Measurements from ENCODE around the gene CC2D2A. TPM values are rescaled to one million over a fixed set of nuclear protein-coding genes. Genes with fewer than 3 reads are reported as not detected.

Gene CC2D2A
- total RNA-seq, 1 donor from 2014 or later = 14.0 TPM

- H3K36me3 ChIP-seq (ENCODE audit: insufficient read depth, low read length) = peaks cover 25% of the 10 kb centered on the region
- H3K9me3 Mint-ChIP-seq (ENCODE audit: unreplicated experiment) = peaks cover 2% of the 10 kb centered on the region
- H3K36me3 Mint-ChIP-seq (ENCODE audit: low read depth, unreplicated experiment) = peaks cover 26% of the 10 kb centered on the region
These were observed 130.5 kb downstream of the CC2D2A start for GRCh38 chr4:15600176-15600575.

GRCh38 chr4:15601862-15602261 is 132.2 kb downstream of the CC2D2A start:
- no peaks in the 10 kb centered on the region for H3K9me3 ChIP-seq (ENCODE audit: insufficient read depth, low read depth, low read length)
- no peak overlapping the region for H3K27ac Mint-ChIP-seq (ENCODE audit: unreplicated experiment)
- no peaks in the 10 kb centered on the region for H4K20me1 ChIP-seq (ENCODE audit: insufficient read depth, low read length)
- no peak overlapping the region for H3K9ac ChIP-seq (ENCODE audit: low read length)
- no peak overlapping the region for H3K4me3 Mint-ChIP-seq (ENCODE audit: unreplicated experiment)
- H3K9me3 Mint-ChIP-seq (ENCODE audit: unreplicated experiment) = peaks cover 2% of the 10 kb centered on the region
- H3K27me3 Mint-ChIP-seq (ENCODE audit: low read depth, unreplicated experiment) = no peaks in the 10 kb centered on the region
- H3K79me2 ChIP-seq (ENCODE audit: insufficient read depth, low read length) = no peaks in the 10 kb centered on the region
- no peaks in the 10 kb centered on the region for H3K27me3 ChIP-seq (ENCODE audit: insufficient read depth, low read length)
- no peak for TF ChIP-seq EZH2 (IDR thresholded peaks at IDR 0.05; ENCODE audit: insufficient read depth, low read length)
- TF ChIP-seq, protein P1, sequence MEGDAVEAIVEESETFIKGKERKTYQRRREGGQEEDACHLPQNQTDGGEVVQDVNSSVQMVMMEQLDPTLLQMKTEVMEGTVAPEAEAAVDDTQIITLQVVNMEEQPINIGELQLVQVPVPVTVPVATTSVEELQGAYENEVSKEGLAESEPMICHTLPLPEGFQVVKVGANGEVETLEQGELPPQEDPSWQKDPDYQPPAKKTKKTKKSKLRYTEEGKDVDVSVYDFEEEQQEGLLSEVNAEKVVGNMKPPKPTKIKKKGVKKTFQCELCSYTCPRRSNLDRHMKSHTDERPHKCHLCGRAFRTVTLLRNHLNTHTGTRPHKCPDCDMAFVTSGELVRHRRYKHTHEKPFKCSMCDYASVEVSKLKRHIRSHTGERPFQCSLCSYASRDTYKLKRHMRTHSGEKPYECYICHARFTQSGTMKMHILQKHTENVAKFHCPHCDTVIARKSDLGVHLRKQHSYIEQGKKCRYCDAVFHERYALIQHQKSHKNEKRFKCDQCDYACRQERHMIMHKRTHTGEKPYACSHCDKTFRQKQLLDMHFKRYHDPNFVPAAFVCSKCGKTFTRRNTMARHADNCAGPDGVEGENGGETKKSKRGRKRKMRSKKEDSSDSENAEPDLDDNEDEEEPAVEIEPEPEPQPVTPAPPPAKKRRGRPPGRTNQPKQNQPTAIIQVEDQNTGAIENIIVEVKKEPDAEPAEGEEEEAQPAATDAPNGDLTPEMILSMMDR (IDR thresholded peaks at IDR 0.05; ENCODE audit: insufficient read depth, low read depth, low read length) = no peak
- DNase-seq (ENCODE audit: low read depth) (no peak), FAIRE-seq (no peak)
- no peak overlapping the region for H2AFZ ChIP-seq (ENCODE audit: low read depth, low read length)
- H3K36me3 ChIP-seq (ENCODE audit: insufficient read depth, low read length) = peaks cover 29% of the 10 kb centered on the region
- no peaks in the 10 kb centered on the region for H3K4me1 ChIP-seq (ENCODE audit: insufficient read depth, low read length)
- H3K4me2 ChIP-seq (ENCODE audit: low read length) = no peak overlapping the region
- no peak overlapping the region for H3K4me3 ChIP-seq (ENCODE audit: insufficient read depth, low read depth, low read length)
- no peak overlapping the region for H3K27ac ChIP-seq (ENCODE audit: low read depth, low read length)
- peaks cover 3% of the 10 kb centered on the region for H3K4me1 Mint-ChIP-seq (ENCODE audit: low read depth, unreplicated experiment)
- H3K36me3 Mint-ChIP-seq (ENCODE audit: low read depth, unreplicated experiment) = peaks cover 31% of the 10 kb centered on the region

More at GRCh38 chr4:15600176-15600575, 130.5 kb downstream of the CC2D2A start:
- H3K4me1 Mint-ChIP-seq (ENCODE audit: low read depth, unreplicated experiment) = no peaks in the 10 kb centered on the region
- Histone ChIP-seq H3K4me2 (ENCODE audit: low read length) (no peak overlapping the region), H3K9ac (ENCODE audit: low read length) (no peak overlapping the region), H3K9me3 (ENCODE audit: insufficient read depth, low read depth, low read length) (no peaks in the 10 kb centered on the region), H3K27ac (ENCODE audit: low read depth, low read length) (no peak overlapping the region), H3K27me3 (ENCODE audit: insufficient read depth, low read length) (no peaks in the 10 kb centered on the region), H2AFZ (ENCODE audit: low read depth, low read length) (no peak overlapping the region), H3K4me3 (ENCODE audit: insufficient read depth, low read depth, low read length) (no peak overlapping the region), H3K4me1 (ENCODE audit: insufficient read depth, low read length) (no peaks in the 10 kb centered on the region), H3K79me2 (ENCODE audit: insufficient read depth, low read length) (no peaks in the 10 kb centered on the region), H4K20me1 (ENCODE audit: insufficient read depth, low read length) (no peaks in the 10 kb centered on the region)
- no peak overlapping the region for H3K27ac Mint-ChIP-seq (ENCODE audit: unreplicated experiment)
- no peaks in the 10 kb centered on the region for H3K27me3 Mint-ChIP-seq (ENCODE audit: low read depth, unreplicated experiment)
- no peak for DNase-seq (ENCODE audit: low read depth)
- TF ChIP-seq, protein P1 (IDR thresholded peaks at IDR 0.05; ENCODE audit: insufficient read depth, low read depth, low read length) = no peak
- TF ChIP-seq EZH2 (IDR thresholded peaks at IDR 0.05; ENCODE audit: insufficient read depth, low read length) = no peak
- FAIRE-seq = no peak
- H3K4me3 Mint-ChIP-seq (ENCODE audit: unreplicated experiment) = no peak overlapping the region

DNA sequence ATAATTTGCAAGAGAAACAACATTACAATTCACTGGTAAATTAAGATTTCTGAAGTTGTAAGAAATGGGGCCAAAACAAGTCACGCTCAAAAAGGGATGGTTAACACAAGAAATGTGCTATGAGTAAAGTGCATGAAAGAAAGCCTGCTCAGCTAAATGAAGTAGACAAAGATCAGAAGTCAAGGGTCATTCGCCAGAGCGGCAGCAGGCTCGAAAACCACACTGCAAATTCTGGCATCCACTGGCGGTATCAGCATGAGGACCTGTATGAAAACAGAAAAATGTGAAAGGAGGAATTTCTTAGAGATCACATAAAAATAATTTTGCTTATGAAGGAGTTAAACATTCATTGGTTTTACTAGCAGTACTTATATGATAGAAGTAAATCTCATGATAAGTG is 135.9 kb downstream of the CC2D2A start:
- H3K36me3 ChIP-seq (ENCODE audit: insufficient read depth, low read length) = peaks cover 17% of the 10 kb centered on the region
- FAIRE-seq = no peak
- H3K4me3 Mint-ChIP-seq (ENCODE audit: unreplicated experiment) = no peak overlapping the region

More for the DNA sequence above, 135.9 kb downstream of the CC2D2A start:
- Mint-ChIP-seq H3K27me3 (ENCODE audit: low read depth, unreplicated experiment) (no peaks in the 10 kb centered on the region), H3K27ac (ENCODE audit: unreplicated experiment) (no peak overlapping the region), H3K4me1 (ENCODE audit: low read depth, unreplicated experiment) (peaks cover 7% of the 10 kb centered on the region), H3K36me3 (ENCODE audit: low read depth, unreplicated experiment) (peaks cover 31% of the 10 kb centered on the region), H3K9me3 (ENCODE audit: unreplicated experiment) (peaks cover 2% of the 10 kb centered on the region)
- Histone ChIP-seq H3K4me2 (ENCODE audit: low read length) (no peak overlapping the region), H3K79me2 (ENCODE audit: insufficient read depth, low read length) (peaks cover 12% of the 10 kb centered on the region), H4K20me1 (ENCODE audit: insufficient read depth, low read length) (peaks cover 7% of the 10 kb centered on the region), H3K4me3 (ENCODE audit: insufficient read depth, low read depth, low read length) (no peak overlapping the region), H3K27ac (ENCODE audit: low read depth, low read length) (no peak overlapping the region), H2AFZ (ENCODE audit: low read depth, low read length) (no peak overlapping the region), H3K9ac (ENCODE audit: low read length) (no peak overlapping the region), H3K27me3 (ENCODE audit: insufficient read depth, low read length) (no peaks in the 10 kb centered on the region), H3K4me1 (ENCODE audit: insufficient read depth, low read length) (no peaks in the 10 kb centered on the region), H3K9me3 (ENCODE audit: insufficient read depth, low read depth, low read length) (no peaks in the 10 kb centered on the region)
- TF ChIP-seq, protein P1 (IDR thresholded peaks at IDR 0.05; ENCODE audit: insufficient read depth, low read depth, low read length) = no peak
- no peak for TF ChIP-seq EZH2 (IDR thresholded peaks at IDR 0.05; ENCODE audit: insufficient read depth, low read length)
- DNase-seq (ENCODE audit: low read depth) = no peak

Data from astrocyte (in vitro differentiated cells and primary cell).